GM19397 (cell line): ENCODE measurements around the gene TMEM198.

Source experiments
- ATAC-seq: cut with Tn5 transposase; IDR thresholded peaks from one replicate; pipeline ENCODE4 v1.9.1; 2021; ENCODE audit warnings: mild to moderate bottlenecking, moderate library complexity; ENCODE audit not compliant: unreplicated experiment

The TMEM198 gene

DNA sequence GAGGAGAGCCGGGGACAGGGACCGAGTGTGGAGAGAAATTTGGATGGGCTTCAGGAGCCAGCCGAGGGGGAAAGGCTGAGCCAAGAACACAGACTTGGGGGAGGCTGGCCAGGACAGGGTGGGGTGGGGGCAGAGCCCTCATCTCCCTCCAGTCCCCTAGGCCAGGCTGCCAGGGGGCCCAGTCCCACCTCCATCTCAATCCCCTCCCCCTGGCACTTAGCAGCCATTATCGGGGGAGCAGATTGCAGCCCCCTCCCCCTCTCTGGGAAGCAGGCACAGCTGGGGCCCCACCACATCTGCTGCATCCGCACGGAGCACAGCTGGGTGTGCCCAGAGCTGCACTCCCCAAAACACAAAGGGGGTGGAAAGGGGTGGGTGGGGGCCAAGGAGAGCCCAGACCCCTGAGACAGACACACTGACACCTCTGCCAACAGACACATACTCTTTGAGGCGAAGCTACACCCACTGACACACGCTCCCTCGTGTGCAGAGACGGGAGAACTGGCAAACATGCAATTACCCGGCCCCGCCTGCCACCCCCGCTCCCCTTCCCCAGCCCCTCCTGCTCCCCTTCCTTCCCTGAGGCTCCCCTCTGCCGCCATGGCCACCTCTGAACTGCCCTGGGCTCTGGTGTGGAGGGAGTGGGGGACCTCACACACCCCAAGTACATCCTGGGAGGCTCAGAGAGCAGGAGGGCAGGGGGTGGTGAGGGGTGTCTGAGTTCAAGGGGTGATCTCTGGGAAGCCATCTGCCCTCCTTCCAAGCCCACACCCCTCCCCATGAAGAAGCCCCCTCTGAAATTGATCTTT is 34.7 kb upstream of the TMEM198 start:
- ATAC-seq = no peak

DNA sequence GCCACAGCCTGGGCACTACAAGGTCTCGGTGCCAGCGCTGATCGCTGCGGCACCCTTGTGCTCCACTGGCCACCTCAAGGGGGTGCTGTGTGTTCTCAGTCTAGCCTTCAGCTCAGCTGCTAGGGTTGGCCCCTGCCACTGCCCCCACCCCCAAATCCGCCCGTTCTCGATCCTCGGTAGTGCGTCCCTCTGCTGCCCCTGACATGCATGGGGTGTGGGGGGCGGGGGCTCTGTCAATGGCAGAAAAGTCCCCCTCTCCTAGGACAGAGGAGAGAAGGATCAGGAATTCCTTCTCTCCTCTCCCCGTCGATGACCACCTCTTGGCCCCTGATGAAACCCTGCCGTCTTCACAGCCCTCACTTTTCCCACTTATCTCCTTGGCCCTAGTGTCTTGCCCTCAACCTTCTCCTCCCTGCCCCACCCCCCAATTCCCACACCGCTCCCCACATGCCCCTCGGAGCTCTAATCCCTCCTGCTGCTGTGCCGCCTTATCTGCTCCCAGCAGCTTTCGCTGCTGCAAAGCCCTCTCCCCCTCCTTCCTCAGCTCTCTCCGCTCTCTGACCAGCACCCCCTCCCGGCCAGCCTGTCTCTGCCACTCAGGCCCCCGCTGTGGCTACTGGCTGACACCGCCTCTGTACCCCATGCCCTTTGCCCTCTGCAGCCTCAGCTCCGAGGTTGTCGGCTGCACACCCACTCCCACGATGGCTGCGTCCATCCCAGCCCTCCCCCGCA is 33.9 kb upstream of the TMEM198 start:
- ATAC-seq = no peak

DNA sequence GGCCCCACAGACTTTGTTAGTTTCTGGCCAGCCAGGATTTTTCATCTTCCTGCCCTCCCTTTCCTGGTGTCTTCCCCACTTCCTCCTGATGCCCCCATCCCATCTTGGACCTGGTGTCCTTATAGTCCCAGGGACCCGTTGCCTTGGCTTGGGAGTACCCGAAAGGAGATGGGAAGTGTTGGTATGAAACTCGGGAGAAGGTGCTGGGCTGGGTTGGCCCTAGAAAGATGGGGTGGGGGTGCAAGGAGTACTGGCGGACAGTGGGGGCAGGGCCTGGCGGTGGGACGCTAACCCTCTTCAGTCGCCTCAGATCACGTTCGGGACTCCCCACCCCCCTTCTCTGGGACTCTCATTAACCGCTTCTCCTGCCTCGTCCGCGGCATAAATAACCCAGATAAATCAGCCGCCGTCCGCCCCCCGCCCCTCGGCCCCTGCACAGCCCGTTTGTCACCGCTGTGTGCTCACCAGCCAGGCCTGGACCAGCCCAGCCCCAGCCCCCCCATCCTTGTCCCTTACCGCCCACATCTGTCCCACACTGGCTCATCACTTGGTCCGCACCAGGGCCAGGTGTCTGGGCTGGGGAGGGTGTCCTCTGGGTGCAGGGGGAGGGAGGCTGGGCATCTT is 33.2 kb upstream of the TMEM198 start:
- ATAC-seq = no peak

DNA sequence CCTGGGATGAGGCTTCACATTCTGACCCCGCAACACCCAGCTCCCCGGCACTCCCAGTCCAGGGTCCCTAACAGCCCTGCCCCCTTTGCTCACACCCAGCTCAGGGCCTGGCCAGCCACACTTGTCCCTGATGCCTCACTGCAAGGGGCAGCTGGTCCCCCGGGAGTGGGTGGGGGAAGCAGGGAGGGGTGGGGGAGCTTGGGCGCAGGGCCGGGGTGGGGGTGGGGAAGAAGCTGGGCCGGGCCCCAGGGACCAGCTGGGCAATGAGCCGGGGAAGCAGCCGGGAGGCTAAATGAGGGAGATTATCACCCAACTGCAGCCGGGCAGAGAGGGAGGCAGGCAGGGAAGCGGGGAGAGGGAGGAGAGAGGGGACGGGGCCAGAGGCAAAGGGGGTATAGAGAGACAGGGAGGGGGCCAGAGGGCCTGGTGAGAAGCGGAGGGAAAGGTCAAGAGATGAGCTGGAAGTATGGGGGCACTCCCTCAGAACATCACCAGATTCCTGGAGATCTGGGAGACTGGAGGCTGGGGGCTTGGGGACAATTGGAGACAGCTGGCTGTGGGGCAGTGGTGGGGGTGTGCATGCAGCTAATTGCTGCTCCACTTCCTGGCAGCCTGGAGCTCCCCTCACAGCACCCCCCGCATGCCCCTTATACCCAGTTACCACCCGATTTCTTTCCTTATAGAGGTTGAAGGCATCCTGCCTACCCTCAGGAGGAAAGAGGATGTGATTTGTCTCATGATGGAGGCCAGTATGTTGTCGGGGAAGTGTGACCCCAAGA is 32.1 kb upstream of the TMEM198 start:
- no peak for ATAC-seq

DNA sequence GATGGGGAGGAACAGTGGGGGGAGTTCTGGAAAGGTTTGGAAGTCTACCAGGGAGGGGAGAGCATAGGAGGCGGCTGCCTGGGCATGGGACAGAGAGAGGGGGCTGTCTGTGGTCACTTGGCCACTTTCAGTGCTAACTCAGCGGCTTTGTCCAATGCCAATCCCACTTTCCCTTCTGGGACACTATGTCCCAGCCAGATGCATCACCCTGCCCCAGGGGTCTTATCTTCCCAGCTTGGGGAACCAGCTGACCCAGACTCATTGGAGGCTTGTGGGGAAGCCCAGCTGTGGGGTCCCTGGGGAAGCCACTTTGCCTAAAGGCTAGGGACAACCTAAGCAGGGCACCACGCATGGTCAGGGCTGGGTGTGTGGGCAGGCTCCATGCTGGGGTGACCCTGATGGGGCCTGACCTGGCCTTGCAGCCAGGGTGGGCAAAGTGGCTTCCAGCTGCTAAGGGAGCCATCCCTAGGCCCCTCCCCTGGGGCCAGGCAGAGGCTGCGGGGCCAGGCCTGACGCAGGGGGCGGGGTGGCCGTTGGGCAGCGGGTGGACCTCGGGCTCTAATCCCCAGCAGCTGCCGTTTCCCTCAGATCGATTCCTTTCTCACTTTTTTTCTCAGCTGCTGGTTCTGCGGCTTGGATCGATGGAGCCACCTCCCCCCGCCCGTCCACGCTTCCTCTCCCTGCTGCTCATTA is 31.2 kb upstream of the TMEM198 start:
- no peak for ATAC-seq

DNA sequence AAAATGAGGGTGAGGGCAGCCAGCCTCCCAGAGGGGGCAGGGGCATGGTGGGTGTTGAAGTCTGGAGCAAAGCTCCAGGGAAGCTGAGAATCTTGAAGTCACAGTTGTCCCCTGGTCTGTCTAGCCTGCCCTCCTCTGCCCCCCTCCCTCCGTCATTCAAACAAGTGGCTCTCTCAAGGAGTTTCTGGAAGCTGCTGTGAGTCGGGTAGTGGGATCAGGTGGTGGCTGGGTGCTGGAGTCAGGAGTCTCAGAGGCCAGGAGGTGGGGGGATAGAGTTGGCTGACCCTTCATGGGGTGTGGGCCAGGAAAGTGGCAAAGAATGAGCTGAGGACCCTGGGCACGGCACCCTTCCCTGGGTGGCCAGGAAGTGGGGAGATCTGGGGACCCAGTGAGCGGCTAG is 30.0 kb upstream of the TMEM198 start:
- ATAC-seq = no peak

DNA sequence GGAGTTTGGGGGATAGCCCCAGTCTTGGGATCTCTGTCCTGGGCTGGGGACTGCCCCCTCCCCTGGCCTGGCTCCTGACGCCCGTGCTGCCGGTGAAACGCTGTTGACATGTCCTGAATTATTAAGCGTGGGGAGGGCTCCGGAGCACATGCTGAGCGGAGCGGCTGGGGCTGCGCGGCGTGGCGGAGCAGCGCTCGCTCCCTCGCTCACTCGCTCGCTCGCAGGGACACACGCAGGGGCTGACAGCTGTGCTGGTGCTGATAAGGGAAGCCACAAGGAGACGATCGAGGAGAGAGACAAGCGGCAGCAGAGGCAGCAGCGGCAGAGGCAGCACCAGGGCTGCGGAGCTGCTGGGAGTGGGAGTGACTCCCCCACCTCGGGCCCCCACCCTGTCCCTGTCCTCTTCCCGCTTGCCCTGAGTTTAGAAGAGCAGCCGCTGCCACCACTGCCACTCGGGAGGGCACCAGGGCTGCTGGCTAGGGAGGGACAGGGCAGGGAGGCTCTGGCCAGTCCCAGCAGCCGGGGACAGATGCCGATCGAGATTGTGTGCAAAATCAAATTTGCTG is 29.5 kb upstream of the TMEM198 start, which contains the start of gene ASIC4:
TSS of gene ASIC4 (plus strand) at position 287 of the 566 bp plus-strand sequence. CDS start at position 530, 243 bp downstream.
- no peak for ATAC-seq

DNA sequence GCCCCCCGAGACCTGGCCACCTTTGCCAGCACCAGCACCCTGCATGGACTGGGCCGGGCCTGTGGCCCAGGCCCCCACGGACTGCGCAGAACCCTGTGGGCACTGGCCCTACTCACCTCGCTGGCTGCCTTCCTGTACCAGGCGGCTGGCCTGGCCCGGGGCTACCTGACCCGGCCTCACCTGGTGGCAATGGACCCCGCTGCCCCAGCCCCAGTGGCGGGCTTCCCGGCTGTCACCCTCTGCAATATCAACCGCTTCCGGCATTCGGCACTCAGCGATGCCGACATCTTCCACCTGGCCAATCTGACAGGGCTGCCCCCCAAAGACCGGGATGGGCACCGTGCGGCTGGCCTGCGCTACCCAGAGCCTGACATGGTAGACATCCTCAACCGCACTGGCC is 29.0 kb upstream of the TMEM198 start:
- no peak for ATAC-seq

DNA sequence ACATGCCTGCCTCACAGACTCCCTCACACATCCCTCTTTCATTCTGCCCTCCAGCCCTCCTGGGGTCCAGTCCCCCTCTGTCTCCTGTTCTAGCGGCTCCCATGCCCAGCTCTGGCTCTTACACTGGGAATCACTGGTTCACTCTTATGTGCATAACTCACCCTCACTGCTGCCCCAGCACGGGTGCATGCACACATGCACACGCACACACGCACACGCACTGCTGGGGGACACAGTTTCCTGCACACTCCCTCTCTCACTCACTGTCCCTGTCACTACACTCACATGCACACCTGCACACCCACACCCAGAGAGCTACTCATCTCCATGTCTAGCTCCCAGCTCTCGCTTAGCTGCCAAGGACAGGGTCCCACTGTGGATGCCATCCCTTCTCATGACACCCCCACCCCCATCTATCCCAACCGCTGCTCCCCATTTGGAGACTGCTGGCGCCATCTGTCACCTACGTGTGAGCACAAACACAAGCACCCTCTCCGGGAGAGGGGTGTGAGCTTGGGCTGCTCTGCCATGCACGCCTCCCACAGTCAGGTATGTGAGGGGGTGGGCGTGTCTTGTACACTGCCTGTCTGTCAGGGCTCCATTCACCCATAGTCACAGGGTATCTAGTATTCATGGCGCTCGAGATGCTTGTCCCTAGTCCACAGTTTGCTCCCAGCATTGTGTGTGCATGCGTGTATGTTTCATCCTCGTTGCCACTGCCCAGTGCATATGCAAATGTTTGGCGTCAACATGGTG is 27.8 kb upstream of the TMEM198 start:
- ATAC-seq = no peak

DNA sequence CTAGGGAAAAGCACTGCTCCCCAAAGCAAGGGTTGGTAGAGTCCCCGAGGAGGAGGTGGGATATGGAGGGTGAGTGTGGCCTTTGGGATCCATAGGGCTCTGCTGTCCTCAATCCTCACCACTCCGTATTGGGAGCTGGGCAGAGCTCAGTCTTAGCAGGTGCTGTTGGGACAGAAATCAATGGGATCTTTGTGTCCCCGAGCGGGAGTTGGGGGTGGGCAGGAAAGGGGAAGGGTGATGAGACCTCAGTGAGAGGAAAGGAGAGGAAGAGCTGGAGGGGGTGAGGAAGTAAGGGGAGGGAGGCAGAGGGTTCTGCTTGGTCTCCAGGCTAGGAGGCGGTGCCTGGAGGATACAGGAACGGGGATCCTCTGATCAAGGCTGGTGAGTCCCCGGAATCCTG is 26.9 kb upstream of the TMEM198 start:
- no peak for ATAC-seq

DNA sequence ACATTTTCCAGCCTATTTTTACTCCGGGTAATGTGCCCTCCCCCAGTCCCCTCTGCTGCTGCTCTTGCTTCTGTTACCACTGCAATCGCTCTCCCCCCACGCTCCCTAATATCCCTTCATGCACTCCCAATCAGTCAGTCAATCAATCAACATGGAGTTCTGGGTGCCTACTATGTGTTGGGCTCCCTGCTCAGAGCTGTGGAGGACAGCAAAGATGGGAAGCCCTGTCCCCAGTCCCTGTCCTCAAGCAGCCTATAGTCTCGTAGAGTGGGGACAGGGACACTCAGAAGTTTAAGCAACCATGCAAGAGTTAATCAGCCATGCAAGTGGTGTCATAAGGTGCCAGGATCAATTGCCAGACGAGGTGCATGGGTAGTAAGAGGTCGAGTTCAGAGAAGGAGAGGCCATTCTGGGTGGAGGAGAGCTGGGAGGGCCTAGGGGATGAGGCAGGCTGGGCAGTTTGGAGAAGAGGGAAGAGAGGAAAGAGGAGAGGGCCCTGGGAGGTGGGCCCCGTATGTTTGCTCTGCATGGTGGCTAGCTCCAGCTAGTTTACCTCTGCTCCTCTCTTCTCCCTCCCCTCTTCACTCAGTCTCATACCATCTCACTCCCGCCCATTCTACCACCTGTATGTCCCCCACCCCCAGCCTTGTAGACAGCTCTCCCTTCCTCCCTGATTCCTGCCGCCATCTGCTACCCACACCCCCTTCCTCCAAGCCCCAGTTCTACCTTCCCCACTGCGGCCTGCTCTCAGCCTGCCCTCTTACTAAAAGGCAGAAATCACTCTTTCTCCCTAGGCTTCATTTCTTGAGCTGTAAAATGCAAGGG is 25.7 kb upstream of the TMEM198 start:
- ATAC-seq = no peak

DNA sequence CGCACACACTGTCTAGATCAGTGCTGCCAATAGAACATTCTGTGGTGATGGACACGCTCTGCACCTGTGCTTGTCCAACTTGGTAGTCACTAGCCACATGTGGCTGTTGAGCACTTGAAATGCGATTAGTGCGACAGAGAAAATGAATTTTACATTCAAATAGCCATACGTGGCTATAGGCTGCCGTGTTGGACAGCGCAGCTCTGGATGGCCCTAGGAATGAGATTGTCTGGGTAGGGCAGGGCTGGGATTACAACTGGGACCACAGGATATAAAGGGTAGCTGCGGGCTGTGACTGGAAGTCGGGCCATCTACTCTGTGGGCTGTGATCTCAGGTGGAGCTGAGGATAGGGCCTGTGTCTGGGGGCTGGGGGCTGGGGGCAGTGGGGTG is 24.3 kb upstream of the TMEM198 start:
- ATAC-seq = no peak

DNA sequence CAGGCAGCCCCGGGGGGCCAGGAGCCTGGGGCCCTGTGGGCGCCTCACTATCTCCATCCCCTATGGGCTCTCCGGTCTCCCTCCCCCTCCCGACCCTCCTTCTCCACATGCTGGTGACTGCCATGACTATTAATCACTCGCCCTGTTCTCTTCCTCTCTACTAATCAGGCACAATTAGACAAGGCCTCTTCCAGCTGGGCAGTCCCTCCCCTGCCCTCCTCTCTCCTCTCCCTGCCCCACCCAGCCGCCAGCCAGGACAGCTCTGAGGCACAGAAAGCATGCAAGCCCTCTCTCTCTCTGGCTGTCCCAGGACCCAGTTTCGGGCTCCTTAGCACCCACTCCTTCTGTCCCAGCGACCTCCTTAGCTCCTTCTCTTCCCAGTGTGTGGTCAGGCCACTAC is 23.7 kb upstream of the TMEM198 start:
- ATAC-seq = no peak

DNA sequence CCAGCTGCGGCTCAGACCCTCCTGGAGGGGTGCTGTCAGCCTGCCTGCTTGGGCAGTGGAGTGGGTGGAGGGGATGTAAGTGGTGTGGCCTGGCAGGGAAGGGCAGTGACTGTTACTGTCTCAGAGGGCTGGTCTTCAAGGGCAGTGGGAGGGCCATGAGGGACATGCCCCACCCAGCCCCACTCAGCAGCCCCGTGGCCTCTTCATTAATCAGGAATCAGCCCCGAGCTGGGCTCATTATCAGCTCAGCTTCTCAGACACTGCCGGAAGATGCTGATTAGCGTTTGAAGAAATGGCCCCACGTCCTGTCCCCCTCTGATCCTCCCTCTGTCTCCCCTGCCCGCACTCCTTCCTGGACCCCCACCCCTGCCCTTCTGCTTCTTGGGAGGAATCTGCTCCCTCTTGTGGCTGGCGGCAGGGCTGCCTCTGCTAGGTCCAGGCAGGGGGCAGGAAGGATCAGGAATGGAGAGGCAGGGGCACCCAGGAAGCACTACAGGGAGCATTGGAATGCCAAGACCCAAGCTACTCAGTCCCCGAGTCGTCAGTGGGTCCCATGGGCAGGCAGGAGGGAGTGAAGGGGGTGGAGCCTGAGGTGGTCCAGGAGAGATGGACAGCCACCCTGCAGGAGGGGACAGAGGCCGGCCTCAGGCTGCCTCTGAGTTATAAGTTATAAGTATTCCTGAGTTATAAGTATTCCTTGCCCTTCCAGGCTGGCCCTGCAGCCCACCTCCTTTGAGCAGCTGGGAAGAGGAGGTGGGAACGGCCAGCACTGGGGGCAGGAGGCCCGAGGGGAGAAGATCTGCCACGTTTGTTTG is 22.6 kb upstream of the TMEM198 start:
- no peak for ATAC-seq

DNA sequence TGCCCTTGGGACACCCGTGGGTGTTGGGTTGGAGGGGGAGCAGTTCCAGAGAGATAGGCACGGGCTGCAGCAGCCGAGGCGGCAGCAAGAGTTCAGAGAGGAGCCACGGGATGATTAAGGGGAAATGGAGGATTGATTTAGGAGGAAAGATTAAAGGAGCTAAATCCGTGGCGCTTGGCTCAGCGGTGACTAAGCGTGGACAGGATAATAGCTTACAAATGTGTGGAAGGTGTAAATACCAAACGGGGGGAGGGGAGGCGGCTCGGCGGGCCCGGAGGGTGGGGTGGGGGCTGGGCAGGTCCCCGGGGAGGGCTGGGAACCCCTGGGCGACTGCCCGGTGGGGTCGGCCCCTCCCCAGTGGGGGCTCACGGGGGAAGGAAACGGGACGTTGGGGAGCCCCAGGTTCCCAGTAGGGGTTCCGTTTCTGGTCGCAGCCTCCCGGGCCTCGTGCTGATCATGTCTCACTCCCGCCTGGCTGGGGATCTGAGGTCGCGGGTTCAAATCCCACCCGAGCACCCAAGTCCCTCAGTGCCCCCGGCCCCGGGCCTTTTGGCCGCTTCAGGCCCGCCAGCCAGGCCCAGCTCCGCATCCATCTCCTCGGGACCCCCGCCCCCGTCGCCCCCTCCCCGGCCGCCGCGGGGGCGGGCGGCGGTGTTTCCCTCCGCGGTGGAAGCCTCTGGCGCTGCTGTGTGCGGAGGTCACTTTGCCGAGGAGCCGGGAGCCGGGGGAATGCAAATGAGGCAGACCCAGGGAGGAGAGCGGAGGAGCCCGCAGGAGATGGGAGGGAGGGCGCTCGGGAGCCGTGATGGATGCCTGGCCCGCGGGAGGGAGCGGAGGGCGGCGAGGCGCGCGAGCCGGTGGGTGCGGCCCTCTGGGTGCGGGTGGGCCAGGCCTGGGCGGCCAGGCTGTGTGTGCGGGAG is 21.5 kb upstream of the TMEM198 start:
- no peak for ATAC-seq

DNA sequence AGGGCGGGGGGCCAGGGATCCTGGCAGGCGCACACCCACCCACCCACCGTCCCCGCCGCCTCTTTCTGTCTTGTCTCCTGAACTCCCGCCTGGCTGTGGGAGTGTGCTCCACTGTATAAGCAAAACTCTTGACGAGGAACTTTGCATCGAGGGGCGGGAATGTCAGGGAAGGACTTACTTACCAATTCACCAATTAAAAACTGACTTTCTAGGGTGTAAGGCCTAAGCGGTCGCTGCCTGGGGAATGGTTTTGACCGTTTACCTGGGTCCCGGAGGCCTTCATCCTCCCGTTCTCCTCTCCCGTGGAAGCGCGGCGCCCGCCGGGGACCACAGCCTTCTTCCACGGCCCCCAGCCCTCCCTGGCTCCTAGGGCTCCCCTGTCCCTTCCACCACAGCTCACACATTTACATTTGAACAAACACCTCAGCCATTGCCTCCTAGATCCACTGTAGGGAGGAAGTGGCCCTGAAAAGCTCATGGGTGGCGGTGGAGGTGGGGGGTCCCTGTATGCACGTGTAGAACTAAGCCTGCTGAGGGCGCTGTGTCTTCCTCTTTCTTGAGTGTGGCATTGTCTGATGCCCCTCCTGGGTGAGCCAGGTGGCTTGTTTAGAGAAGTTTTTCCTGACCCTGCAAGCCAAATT is 20.7 kb upstream of the TMEM198 start:
- ATAC-seq = no peak
